SK-N-MC (cell line): ENCODE results near the gene NHS.

Experiments
- EZH2 ChIP-seq: fragments of 200-600 bp; sonication (generic); IDR thresholded peaks from one replicate; pipeline ENCODE4 v1.6.1; 2017; ENCODE audit warnings: antibody characterized with exemption
- FOXP2 ChIP-seq: optimal IDR thresholded peaks from 2 replicates; pipeline ENCODE3; 2011; ENCODE audit warnings: mild to moderate bottlenecking, moderate library complexity; ENCODE audit not compliant: insufficient read depth; ENCODE audit errors: extremely low read length, control extremely low read depth

DNA sequence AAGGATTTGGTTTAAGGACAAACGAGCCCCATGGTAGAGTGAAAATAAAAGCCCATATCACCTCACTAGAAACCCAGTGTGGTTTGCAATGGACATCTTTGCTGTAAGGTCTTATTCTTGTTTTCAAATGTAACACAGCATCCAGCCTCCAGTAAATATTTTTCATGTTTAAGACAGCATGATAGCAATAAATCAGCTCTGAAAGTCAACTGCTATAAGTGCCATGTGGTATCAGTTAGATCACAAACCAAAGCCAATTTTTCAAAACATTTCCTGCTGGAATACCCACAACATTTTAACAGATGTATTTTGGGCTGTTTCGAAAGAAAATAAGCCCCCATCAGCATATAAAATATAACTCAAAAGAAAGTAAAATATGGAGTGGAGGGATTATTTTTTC, 338.3 kb downstream of the NHS start:
- TF ChIP-seq EZH2 (no peak), FOXP2 (no peak)
